ENCODE measurements around the gene LRRC30.

DNA sequence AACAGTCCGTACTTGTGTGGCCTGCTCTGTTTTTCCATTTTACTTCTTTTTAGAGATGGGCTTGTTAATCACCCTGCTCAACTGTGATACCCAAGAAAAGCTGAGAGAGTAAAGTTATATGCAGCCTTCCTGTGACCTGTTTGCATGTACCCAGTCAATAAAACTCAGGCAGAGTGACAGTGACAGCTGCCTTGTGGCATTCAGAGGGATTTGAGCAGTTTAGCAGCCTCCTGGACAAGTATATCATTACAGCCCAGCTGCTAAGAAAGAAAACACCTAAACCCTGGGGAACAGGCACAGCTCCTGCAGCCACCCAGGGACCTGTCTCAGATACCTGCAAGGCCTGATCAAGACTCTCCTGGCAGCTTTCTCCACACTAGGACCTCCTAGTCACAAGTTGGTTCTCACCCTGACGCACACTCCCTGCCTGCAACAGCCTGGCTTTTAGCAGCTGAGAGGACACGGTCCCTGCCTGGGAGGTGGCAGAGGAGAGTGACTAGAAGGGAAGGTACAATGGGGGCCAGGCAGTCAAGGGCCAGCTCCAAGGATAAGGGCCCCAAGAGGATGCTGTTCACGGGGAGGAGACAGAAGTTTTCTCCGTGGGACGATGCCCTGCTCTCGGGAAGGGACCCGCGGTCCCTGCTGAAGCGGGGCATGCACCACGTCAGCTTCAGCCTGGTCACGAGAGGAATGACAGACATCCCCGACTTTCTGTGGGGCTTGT, at the start of gene LRRC30:
- TF ChIP-seq, protein P1, sequence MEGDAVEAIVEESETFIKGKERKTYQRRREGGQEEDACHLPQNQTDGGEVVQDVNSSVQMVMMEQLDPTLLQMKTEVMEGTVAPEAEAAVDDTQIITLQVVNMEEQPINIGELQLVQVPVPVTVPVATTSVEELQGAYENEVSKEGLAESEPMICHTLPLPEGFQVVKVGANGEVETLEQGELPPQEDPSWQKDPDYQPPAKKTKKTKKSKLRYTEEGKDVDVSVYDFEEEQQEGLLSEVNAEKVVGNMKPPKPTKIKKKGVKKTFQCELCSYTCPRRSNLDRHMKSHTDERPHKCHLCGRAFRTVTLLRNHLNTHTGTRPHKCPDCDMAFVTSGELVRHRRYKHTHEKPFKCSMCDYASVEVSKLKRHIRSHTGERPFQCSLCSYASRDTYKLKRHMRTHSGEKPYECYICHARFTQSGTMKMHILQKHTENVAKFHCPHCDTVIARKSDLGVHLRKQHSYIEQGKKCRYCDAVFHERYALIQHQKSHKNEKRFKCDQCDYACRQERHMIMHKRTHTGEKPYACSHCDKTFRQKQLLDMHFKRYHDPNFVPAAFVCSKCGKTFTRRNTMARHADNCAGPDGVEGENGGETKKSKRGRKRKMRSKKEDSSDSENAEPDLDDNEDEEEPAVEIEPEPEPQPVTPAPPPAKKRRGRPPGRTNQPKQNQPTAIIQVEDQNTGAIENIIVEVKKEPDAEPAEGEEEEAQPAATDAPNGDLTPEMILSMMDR (IDR thresholded peaks at IDR 0.05), result no peak
- TF ChIP-seq EZH2 (IDR thresholded peaks at IDR 0.05; ENCODE audit: borderline replicate concordance, insufficient read depth, low read depth, low read length, poor library complexity, severe bottlenecking), result no peak

Measured in B cell (primary cell).